NCI-H146 treated with DMSO at 0.1 percent for 48 hours (cell line): ENCODE measurements around the gene B3GNT3.
"Not testable (repeated sequence)": the region's sequence is repeated elsewhere in the genome, so short reads cannot be mapped to it uniquely, and the experiment has no call there.

Experiments
- DNase-seq: peaks from one replicate; lab custom pipeline; 2025; ENCODE audit not compliant: unreplicated experiment; lab: John Stamatoyannopoulos, UW

Gene B3GNT3

GRCh38 chr19:17796838-17797423 is 2.0 kb downstream of the B3GNT3 start:
- DNase-seq = no peak

GRCh38 chr19:17797424-17798201 is 2.7 kb downstream of the B3GNT3 start:
- no peak for DNase-seq

GRCh38 chr19:17798599-17798998 is 3.7 kb downstream of the B3GNT3 start:
- DNase-seq = not testable (repeated sequence)

- no peak for DNase-seq
Observed at GRCh38 chr19:17802137-17802858, 7.4 kb downstream of the B3GNT3 start.

- DNase-seq = no peak
Observed at GRCh38 chr19:17803264-17803896, 8.4 kb downstream of the B3GNT3 start.

GRCh38 chr19:17805427-17805826 is 10.5 kb downstream of the B3GNT3 start:
- no peak for DNase-seq

GRCh38 chr19:17806945-17807344 is 12.0 kb downstream of the B3GNT3 start:
- no peak for DNase-seq

- no peak for DNase-seq
Observed at GRCh38 chr19:17807731-17808316, 12.9 kb downstream of the B3GNT3 start.

- no peak for DNase-seq
Observed at GRCh38 chr19:17811103-17811502, 16.2 kb downstream of the B3GNT3 start.

GRCh38 chr19:17811681-17812080 is 16.7 kb downstream of the B3GNT3 start:
- no peak for DNase-seq

- no peak for DNase-seq
Observed at GRCh38 chr19:17812099-17812498, 17.2 kb downstream of the B3GNT3 start.

- DNase-seq = no peak
Observed at GRCh38 chr19:17817668-17818363, 22.9 kb downstream of the B3GNT3 start.

- no peak for DNase-seq
Observed at GRCh38 chr19:17821190-17821589, 26.3 kb downstream of the B3GNT3 start, which contains the start of gene INSL3. INSL3 (minus strand) TSS chr19:17821519; CDS start chr19:17821506, 13 bp downstream.

- DNase-seq = no peak
Observed at GRCh38 chr19:17824339-17824738, 29.4 kb downstream of the B3GNT3 start.

- no peak for DNase-seq
Observed at GRCh38 chr19:17826508-17827056, 31.6 kb downstream of the B3GNT3 start.

GRCh38 chr19:17829855-17830566 is 35.1 kb downstream of the B3GNT3 start:
- DNase-seq = peak; percentile 54

- peak; percentile 80 for DNase-seq
Observed at GRCh38 chr19:17830567-17831418, 35.9 kb downstream of the B3GNT3 start.

GRCh38 chr19:17831419-17831888 is 36.5 kb downstream of the B3GNT3 start:
- no peak for DNase-seq
